HCT116 (cell line): ENCODE results near the gene GADD45G. TPM values are rescaled to one million over a fixed set of nuclear protein-coding genes. Genes with fewer than 3 reads are reported as not detected.

Experiments used
- ATAC-seq: fragments of 200-7000 bp; cut with Tn5 transposase; 2 replicates; pipeline ENCODE4 v1.9.1; 2020; ENCODE audit warnings: mild to moderate bottlenecking, moderate library complexity
- BruUV-seq: library from RNA; stranded (reverse); fragments of 400-500 nt; replicated peaks from 2 replicates; lab custom pipeline; 2021; lab: Mats Ljungman, UMichigan
- CTCF ChIA-PET: fragments of 300-600 bp; sonication (Branson Sonifier 250); formaldehyde crosslinking; loops from one replicate; lab custom pipeline; 2021; ENCODE audit warnings: antibody characterized with exemption; lab: Charles Lee
- POLR2A ChIA-PET: fragments of 300-600, 350-600 bp; sonication (Branson Sonifier 250); formaldehyde crosslinking; loops from one replicate; lab custom pipeline; 2021; ENCODE audit warnings: antibody characterized with exemption; lab: Charles Lee
- RAD21 ChIA-PET, 2 experiments: fragments of 300-600 bp; sonication (Branson Sonifier 250); formaldehyde crosslinking; loops; one replicate each; lab custom pipeline; 2023; ENCODE audit warnings: low total read pairs in 2 of 2; ENCODE audit not compliant: uncharacterized antibody in 2 of 2, unreplicated experiment in 2 of 2, low non-redundant PET in 1 of 2; lab: Charles Lee
- DNase-seq: peaks from one replicate; pipeline ENCODE4 v3.0.0-alpha.2; 2010; ENCODE audit warnings: low read depth, low spot score
- H2AFZ ChIP-seq: fragments of 200-600 bp; shearing (Covaris generic), sonication (generic); 2 replicates; pipeline ENCODE4 v1.6.1; 2017; ENCODE audit warnings: low read depth, mixed run types, mixed read lengths, antibody characterized with exemption, low read length; ENCODE audit not compliant: poor library complexity, severe bottlenecking
- H3K27ac ChIP-seq: 2 replicates; pipeline ENCODE4 v1.5.1; 2012; ENCODE audit warnings: low read depth, low read length
- H3K27me3 ChIP-seq: fragments of 200-600 bp; sonication (generic); 2 replicates; pipeline ENCODE4 v1.6.1; 2016; ENCODE audit warnings: mixed run types, low read length, mixed read lengths; ENCODE audit not compliant: insufficient read depth
- H3K36me3 ChIP-seq, 2 experiments: fragments of 200-500 bp in 1 of 2; fragments of 200-600 bp in 1 of 2; sonication (Bioruptor generic) in 1 of 2; sonication (generic) in 1 of 2; 2 replicates each; pipeline versions ENCODE4 v1.5.1 to v1.6.1; 2014 to 2016; ENCODE audit warnings: low read length in 2 of 2, inconsistent platforms in 1 of 2, mixed read lengths in 1 of 2, mixed run types in 1 of 2; ENCODE audit not compliant: insufficient read depth in 2 of 2, control insufficient read depth in 1 of 2
- H3K4me1 ChIP-seq, 2 experiments: fragments of 200-600 bp in 1 of 2; sonication (generic) in 1 of 2; 2 replicates each; pipeline versions ENCODE4 v1.5.1 to v1.6.1; 2012 to 2017; ENCODE audit warnings: low read length in 2 of 2, inconsistent platforms in 1 of 2, mild to moderate bottlenecking in 1 of 2, mixed read lengths in 1 of 2, mixed run types in 1 of 2, moderate library complexity in 1 of 2; ENCODE audit not compliant: insufficient read depth in 2 of 2, control insufficient read depth in 1 of 2
- H3K4me2 ChIP-seq: fragments of 200-600 bp; sonication (generic); 2 replicates; pipeline ENCODE4 v1.6.1; 2017; ENCODE audit warnings: mixed run types, low read length, mixed read lengths
- H3K4me3 ChIP-seq, 2 experiments: fragments of 200-600 bp in 1 of 2; sonication (generic) in 1 of 2; replicated peaks in 1 of 2; 2 replicates each; pipeline ENCODE4 v1.5.1; 2011 to 2016; ENCODE audit warnings: low read length in 2 of 2, control low read depth in 1 of 2, low read depth in 1 of 2, mild to moderate bottlenecking in 1 of 2, mixed read lengths in 1 of 2, mixed run types in 1 of 2
- H3K79me2 ChIP-seq: fragments of 200-600 bp; sonication (generic); 2 replicates; pipeline ENCODE4 v1.6.1; 2017; ENCODE audit warnings: mild to moderate bottlenecking, mixed run types, low read length, moderate library complexity, mixed read lengths; ENCODE audit not compliant: insufficient read depth
- H3K9ac ChIP-seq: fragments of 200-600 bp; sonication (generic); 2 replicates; pipeline ENCODE4 v1.6.1; 2016; ENCODE audit warnings: low read length, mixed read lengths
- H3K9me2 ChIP-seq: fragments of 200-600 bp; sonication (generic), shearing (Covaris generic); 2 replicates; pipeline ENCODE4 v1.6.1; 2017; ENCODE audit warnings: mixed run types, mild to moderate bottlenecking, moderate library complexity; ENCODE audit not compliant: insufficient read depth
- H3K9me3 ChIP-seq, 2 experiments: fragments of 200-500 bp in 1 of 2; fragments of 200-600 bp in 1 of 2; sonication (Bioruptor generic) in 1 of 2; sonication (generic) in 1 of 2; 2 replicates each; pipeline ENCODE4 v1.6.1; 2014 to 2017; ENCODE audit warnings: low read length in 2 of 2, mixed read lengths in 2 of 2, inconsistent platforms in 1 of 2, low read depth in 1 of 2, mild to moderate bottlenecking in 1 of 2, mixed run types in 1 of 2, moderate library complexity in 1 of 2; ENCODE audit not compliant: control insufficient read depth in 1 of 2, insufficient read depth in 1 of 2
- H4K20me1 ChIP-seq: fragments of 200-600 bp; sonication (generic), shearing (Covaris generic); 2 replicates; pipeline ENCODE4 v1.6.1; 2017; ENCODE audit warnings: mixed run types, mild to moderate bottlenecking, moderate library complexity; ENCODE audit not compliant: insufficient read depth
- CBX3 ChIP-seq: IDR thresholded peaks from 2 replicates; pipeline ENCODE4 v1.6.1; 2012; ENCODE audit warnings: low read depth
- CEBPB ChIP-seq: IDR thresholded peaks from 2 replicates; pipeline ENCODE4 v1.6.1; 2012; ENCODE audit warnings: low read depth
- CTCF ChIP-seq, 3 experiments: fragments of 200-600 bp in 1 of 3; sonication (generic) in 1 of 3; IDR thresholded peaks in 2 of 3; conservative IDR thresholded peaks in 1 of 3; 2 replicates each; pipeline ENCODE4 v1.5.1; 2012 to 2017; ENCODE audit warnings: low read depth in 2 of 3, low read length in 2 of 3, antibody characterized with exemption in 1 of 3, borderline replicate concordance in 1 of 3, control low read depth in 1 of 3, mild to moderate bottlenecking in 1 of 3, mixed read lengths in 1 of 3, mixed run types in 1 of 3, moderate library complexity in 1 of 3; ENCODE audit not compliant: insufficient read depth in 1 of 3
- EGR1 ChIP-seq: IDR thresholded peaks from 2 replicates; pipeline ENCODE4 v1.6.1; 2012; ENCODE audit warnings: low read depth
- ELF1 ChIP-seq: IDR thresholded peaks from 2 replicates; pipeline ENCODE4 v1.6.1; 2012; ENCODE audit warnings: low read depth, borderline replicate concordance
- EZH2 ChIP-seq: fragments of 200-600 bp; sonication (generic); IDR thresholded peaks from 2 replicates; pipeline ENCODE4 v1.6.1; 2017; ENCODE audit warnings: antibody characterized with exemption, mixed run types
- EZH2phosphoT487 ChIP-seq: fragments of 200-600 bp; IDR thresholded peaks from 2 replicates; pipeline ENCODE4 v1.6.1; 2018; ENCODE audit warnings: antibody characterized with exemption, borderline replicate concordance
- FOSL1 ChIP-seq: IDR thresholded peaks from 2 replicates; pipeline ENCODE4 v1.6.1; 2012; ENCODE audit warnings: low read depth
- JUND ChIP-seq: IDR thresholded peaks from 2 replicates; pipeline ENCODE4 v1.6.1; 2012
- POLR2A ChIP-seq: IDR thresholded peaks from 2 replicates; pipeline ENCODE4 v1.7.0; 2011; ENCODE audit warnings: borderline replicate concordance; ENCODE audit not compliant: insufficient read depth, insufficient read length; ENCODE audit errors: extremely low read depth
- POLR2AphosphoS5 ChIP-seq: IDR thresholded peaks from 2 replicates; pipeline ENCODE4 v1.6.1; 2011; ENCODE audit warnings: mild to moderate bottlenecking, low read depth, low read length, moderate library complexity
- RAD21 ChIP-seq: IDR thresholded peaks from 2 replicates; pipeline ENCODE4 v1.6.1; 2012; ENCODE audit warnings: low read depth, mild to moderate bottlenecking
- SIN3A ChIP-seq: IDR thresholded peaks from 2 replicates; pipeline ENCODE4 v1.6.1; 2012; ENCODE audit warnings: low read depth
- SRF ChIP-seq: IDR thresholded peaks from 2 replicates; pipeline ENCODE4 v1.6.1; 2012; ENCODE audit warnings: low read depth
- TCF7L2 ChIP-seq: IDR thresholded peaks from 2 replicates; pipeline ENCODE4 v1.7.0; 2011; ENCODE audit warnings: borderline replicate concordance, inconsistent platforms; ENCODE audit not compliant: insufficient read depth, insufficient read length; ENCODE audit errors: extremely low read depth
- YY1 ChIP-seq: IDR thresholded peaks from 2 replicates; pipeline ENCODE4 v1.6.1; 2011; ENCODE audit warnings: low read length, low read depth, moderate library complexity, mild to moderate bottlenecking; ENCODE audit not compliant: insufficient replicate concordance; ENCODE audit errors: extremely low read depth
- ZFX ChIP-seq: fragments of 450-650 bp; IDR thresholded peaks from 2 replicates; pipeline ENCODE4 v1.6.1; 2017
- ZNF274 ChIP-seq: fragments of 200-500 bp; sonication (Bioruptor generic); IDR thresholded peaks from 2 replicates; pipeline ENCODE4 v1.6.1; 2014; ENCODE audit warnings: mild to moderate bottlenecking, low read depth, low read length, inconsistent platforms
- intact Hi-C: fragments of 100-400 bp; cut with micrococcal nuclease; formaldehyde crosslinking; loops from 2 replicates; pipeline ENCODE4 v1.10.0; 2022
- total RNA-seq: library from RNA; stranded (reverse); gene quantifications from one replicate; pipeline ENCODE4 v1.2.1, GENCODE V29; 2021; ENCODE audit not compliant: unreplicated experiment
- TF ChIP-seq, protein P1 (sequence below): IDR thresholded peaks from 2 replicates; pipeline ENCODE4 v1.6.1; 2012; ENCODE audit warnings: low read depth

GADD45G gene
- total RNA-seq, 1 experiment from 2014 or later = not detected

GRCh38 chr9:89637787-89638186 is 33.0 kb downstream of the GADD45G start:
- Histone ChIP-seq H3K4me3 (no peak overlapping the region), H3K79me2 (no peaks in the 10 kb centered on the region), H3K9me3 (no peaks in the 10 kb centered on the region), H3K27me3 (peaks cover 18% of the 10 kb centered on the region; the same call in 1 of the 2 replicates), H3K36me3 (no peaks in the 10 kb centered on the region), H3K27ac (no peak overlapping the region), H4K20me1 (no peaks in the 10 kb centered on the region), H3K9ac (no peak overlapping the region), H3K4me1 (no peaks in the 10 kb centered on the region), H2AFZ (no peak overlapping the region), H3K9me2 (no peaks in the 10 kb centered on the region), H3K4me2 (no peak overlapping the region)
- CTCF ChIA-PET = no interaction called here
- BruUV-seq = no TSS peak
- DNase-seq (no peak), ATAC-seq (no peak)
- POLR2A ChIA-PET = no interaction called here
- RAD21 ChIA-PET = no interaction called here
- intact Hi-C loops = no loop called here
- no peak for TF ChIP-seq RAD21
- no peak for TF ChIP-seq EZH2phosphoT487
- no peak for TF ChIP-seq CBX3
- TF ChIP-seq EZH2 = no peak
- no peak for TF ChIP-seq CTCF (IDR thresholded peaks at IDR 0.05 in 2 of 3, conservative IDR thresholded peaks at IDR 0.05 in 1 of 3; ENCODE audit: borderline replicate concordance in 1 of 3, insufficient read depth in 1 of 3, low read depth in 2 of 3, low read length in 2 of 3)
- no peak for TF ChIP-seq POLR2A
- no peak for TF ChIP-seq TCF7L2
- TF ChIP-seq POLR2AphosphoS5 = no peak
- TF ChIP-seq, protein P1, sequence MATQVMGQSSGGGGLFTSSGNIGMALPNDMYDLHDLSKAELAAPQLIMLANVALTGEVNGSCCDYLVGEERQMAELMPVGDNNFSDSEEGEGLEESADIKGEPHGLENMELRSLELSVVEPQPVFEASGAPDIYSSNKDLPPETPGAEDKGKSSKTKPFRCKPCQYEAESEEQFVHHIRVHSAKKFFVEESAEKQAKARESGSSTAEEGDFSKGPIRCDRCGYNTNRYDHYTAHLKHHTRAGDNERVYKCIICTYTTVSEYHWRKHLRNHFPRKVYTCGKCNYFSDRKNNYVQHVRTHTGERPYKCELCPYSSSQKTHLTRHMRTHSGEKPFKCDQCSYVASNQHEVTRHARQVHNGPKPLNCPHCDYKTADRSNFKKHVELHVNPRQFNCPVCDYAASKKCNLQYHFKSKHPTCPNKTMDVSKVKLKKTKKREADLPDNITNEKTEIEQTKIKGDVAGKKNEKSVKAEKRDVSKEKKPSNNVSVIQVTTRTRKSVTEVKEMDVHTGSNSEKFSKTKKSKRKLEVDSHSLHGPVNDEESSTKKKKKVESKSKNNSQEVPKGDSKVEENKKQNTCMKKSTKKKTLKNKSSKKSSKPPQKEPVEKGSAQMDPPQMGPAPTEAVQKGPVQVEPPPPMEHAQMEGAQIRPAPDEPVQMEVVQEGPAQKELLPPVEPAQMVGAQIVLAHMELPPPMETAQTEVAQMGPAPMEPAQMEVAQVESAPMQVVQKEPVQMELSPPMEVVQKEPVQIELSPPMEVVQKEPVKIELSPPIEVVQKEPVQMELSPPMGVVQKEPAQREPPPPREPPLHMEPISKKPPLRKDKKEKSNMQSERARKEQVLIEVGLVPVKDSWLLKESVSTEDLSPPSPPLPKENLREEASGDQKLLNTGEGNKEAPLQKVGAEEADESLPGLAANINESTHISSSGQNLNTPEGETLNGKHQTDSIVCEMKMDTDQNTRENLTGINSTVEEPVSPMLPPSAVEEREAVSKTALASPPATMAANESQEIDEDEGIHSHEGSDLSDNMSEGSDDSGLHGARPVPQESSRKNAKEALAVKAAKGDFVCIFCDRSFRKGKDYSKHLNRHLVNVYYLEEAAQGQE = no peak
- TF ChIP-seq JUND = no peak
- no peak for TF ChIP-seq ZFX
- TF ChIP-seq SRF = no peak
- no peak for TF ChIP-seq YY1
- TF ChIP-seq FOSL1 = no peak
- no peak for TF ChIP-seq ZNF274
- TF ChIP-seq CEBPB = no peak
- no peak for TF ChIP-seq EGR1
- no peak for TF ChIP-seq SIN3A
- no peak for TF ChIP-seq ELF1
